ENCODE measurements around the gene SIM2.
A peak's percentile ranks its signal among the peaks of the same experiment; 100 is the strongest.

The SIM2 gene

DNA sequence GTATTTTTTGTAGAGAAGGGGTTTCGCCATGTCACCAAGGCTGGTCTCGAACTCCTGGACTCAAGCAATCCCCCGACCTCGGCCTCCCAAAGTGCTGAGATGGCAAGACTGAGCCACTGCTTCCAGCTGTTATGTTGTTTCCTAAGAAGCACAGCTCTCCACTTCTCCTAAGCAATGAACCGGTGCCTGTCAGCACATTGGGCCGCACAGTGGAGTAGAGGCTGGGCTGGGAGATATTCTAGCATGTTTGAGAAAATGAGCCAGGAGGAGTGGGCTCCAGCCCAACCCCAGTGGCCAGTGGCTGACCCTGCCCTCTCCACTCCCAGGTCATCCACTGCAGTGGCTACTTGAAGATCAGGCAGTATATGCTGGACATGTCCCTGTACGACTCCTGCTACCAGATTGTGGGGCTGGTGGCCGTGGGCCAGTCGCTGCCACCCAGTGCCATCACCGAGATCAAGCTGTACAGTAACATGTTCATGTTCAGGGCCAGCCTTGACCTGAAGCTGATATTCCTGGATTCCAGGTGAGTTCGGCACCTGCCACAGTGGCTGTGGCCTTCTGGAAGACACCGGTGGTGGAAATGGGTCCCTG is 27.0 kb downstream of the SIM2 start:
- H3K27ac ChIP-seq, result no peak overlapping the region

GRCh38 chr21:36727866-36728265 is 29.0 kb downstream of the SIM2 start:
- TF ChIP-seq ZFX (IDR thresholded peaks at IDR 0.05; ENCODE audit: borderline replicate concordance), result no peak
- TF ChIP-seq, protein P1, sequence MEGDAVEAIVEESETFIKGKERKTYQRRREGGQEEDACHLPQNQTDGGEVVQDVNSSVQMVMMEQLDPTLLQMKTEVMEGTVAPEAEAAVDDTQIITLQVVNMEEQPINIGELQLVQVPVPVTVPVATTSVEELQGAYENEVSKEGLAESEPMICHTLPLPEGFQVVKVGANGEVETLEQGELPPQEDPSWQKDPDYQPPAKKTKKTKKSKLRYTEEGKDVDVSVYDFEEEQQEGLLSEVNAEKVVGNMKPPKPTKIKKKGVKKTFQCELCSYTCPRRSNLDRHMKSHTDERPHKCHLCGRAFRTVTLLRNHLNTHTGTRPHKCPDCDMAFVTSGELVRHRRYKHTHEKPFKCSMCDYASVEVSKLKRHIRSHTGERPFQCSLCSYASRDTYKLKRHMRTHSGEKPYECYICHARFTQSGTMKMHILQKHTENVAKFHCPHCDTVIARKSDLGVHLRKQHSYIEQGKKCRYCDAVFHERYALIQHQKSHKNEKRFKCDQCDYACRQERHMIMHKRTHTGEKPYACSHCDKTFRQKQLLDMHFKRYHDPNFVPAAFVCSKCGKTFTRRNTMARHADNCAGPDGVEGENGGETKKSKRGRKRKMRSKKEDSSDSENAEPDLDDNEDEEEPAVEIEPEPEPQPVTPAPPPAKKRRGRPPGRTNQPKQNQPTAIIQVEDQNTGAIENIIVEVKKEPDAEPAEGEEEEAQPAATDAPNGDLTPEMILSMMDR (IDR thresholded peaks at IDR 0.05), result peak; percentile 20; the same call in 1 of the 2 replicates
- H3K27ac ChIP-seq, result no peak overlapping the region

More for the DNA sequence above, 27.0 kb downstream of the SIM2 start:
- TF ChIP-seq, protein P1 (IDR thresholded peaks at IDR 0.05), result no peak

DNA sequence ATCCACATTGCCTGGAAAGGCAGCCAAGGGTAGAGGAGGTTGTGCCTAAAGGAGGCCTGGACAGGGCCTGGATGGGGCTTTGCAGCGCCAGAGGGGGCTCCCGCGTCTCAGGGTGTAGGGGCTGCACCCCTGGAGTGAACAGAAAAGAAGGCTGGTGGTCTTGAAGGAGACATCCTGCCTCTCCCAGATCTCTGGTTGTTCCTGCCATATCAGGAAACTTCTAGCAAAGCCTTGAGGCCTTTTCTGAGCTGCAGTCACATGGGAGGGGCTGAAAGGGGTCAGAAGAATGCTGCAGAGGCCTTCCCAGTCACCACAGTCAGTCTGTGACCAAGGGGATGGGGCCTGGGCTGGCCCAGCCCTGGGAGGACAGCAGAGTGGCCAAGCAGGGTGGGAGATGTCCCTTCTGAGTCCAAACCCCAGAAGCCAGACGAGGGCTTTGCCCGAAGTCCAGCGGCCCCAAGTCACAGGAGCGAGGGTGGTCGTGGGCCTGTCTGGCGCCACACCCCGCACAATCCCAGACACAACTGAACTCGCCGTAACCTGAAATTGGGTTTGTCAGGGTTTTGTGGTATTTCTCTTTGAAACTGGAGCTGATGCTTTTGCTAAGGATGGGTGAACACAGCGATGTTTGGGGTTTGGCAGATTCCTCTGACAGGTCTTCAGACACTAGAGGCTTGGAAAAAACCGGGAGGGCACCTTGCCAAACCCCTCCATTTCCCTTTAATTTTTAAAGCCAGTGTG is 29.6 kb downstream of the SIM2 start:
- no peak overlapping the region for H3K27ac ChIP-seq
- TF ChIP-seq, protein P1 (IDR thresholded peaks at IDR 0.05), result no peak
- TF ChIP-seq ZFX (IDR thresholded peaks at IDR 0.05; ENCODE audit: borderline replicate concordance), result no peak

DNA sequence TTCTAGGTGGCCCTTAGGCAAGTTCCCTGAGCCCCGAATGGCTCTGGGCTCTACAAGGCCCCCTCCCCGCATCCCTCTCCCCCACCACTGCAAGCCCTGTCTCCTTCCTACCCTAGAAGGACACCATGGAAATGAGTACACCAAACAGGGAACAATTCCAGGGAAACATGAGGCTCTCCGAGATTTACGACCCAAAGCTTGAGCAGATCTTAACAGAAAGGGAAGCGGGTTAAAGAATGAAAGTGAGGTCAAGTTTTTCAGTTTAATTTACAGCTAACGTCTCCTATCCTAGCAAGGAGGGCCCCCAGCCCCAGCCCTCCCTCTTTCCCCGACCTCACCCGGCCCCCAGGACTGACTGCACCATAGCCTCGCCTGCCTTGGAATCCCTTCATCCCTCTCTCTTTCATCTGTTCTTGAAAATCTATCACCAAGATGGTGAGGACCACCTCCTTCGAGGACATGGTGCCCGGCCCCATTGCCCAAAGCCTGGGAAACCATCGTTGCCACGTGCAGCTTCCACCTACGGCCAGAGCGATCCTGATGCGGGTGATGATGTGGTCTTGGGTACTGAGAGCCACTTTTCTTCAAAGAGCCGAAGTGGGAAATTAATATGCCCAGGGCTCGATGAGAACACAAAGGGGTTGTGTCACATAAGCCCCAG is 30.5 kb downstream of the SIM2 start:
- TF ChIP-seq, protein P1 (IDR thresholded peaks at IDR 0.05), result no peak
- no peak for TF ChIP-seq ZFX (IDR thresholded peaks at IDR 0.05; ENCODE audit: borderline replicate concordance)
- no peak overlapping the region for H3K27ac ChIP-seq

DNA sequence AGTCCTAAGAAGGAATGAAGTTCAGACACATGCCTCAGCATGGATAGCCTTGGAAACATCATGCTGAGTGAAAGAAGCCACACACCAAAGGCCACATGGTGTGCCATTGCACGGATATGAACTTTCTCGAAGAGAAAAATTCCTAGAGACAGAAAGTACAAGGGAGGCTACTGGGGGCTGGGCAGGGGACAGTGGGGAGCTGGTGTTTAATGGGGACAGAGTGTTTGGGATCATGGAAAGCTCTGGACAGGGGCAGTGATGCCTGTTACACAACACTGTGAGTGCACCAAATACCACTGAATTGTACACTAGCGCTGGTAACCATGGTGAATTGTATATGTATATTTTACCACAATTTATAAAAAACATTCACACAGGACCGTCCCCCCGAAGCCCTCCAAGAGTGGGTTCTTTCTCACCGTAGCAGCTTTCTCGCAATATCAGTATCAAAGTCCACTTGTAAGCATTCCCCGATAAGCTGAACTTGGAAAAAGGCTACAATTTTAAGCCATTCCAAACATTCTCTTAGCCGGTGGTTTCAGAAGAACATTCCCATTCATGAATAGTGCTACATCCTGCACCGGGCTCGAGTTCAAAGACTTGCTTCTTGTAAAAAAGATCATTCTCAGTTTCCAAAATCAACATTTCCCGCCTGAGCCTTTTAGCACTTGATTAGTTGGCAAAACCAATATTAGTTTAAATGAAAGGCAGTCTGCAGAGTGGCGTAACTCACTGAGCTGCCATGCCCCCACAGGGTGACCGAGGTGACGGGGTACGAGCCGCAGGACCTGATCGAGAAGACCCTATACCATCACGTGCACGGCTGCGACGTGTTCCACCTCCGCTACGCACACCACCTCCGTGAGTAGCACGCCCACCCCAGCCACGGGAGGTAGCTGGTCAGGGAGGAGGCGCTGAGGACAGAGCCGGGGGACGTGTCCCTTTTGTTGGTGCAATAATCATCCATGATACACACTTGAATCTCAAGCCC is 31.7 kb downstream of the SIM2 start:
- H3K27ac ChIP-seq, result no peak overlapping the region
- TF ChIP-seq, protein P1 (IDR thresholded peaks at IDR 0.05), result no peak
- TF ChIP-seq ZFX (IDR thresholded peaks at IDR 0.05; ENCODE audit: borderline replicate concordance), result no peak

GRCh38 chr21:36732217-36732616 is 33.3 kb downstream of the SIM2 start:
- TF ChIP-seq, protein P1 (IDR thresholded peaks at IDR 0.05), result no peak
- no peak for TF ChIP-seq ZFX (IDR thresholded peaks at IDR 0.05; ENCODE audit: borderline replicate concordance)
- H3K27ac ChIP-seq, result no peak overlapping the region
